SK-N-SH (cell line): Measurements from ENCODE around the gene PCDHB9. TPM values are rescaled to one million over a fixed set of nuclear protein-coding genes. Genes with fewer than 3 reads are reported as not detected.

Experiments
- CTCF ChIA-PET: fragments of 300-600, 350-600 bp; formaldehyde crosslinking; extraction: SDS; loops from one replicate; lab custom pipeline; 2021; lab: Yijun Ruan, JAX
- POLR2A ChIA-PET: fragments of 350-600 bp; sonication (Branson Sonifier 250); formaldehyde crosslinking; extraction: SDS; loops from one replicate; lab custom pipeline; 2020; ENCODE audit warnings: antibody characterized with exemption, inconsistent platforms; lab: Yijun Ruan, JAX
- DNase-seq: peaks from one replicate; pipeline ENCODE4 v3.0.0; 2012
- H2AFZ ChIP-seq: fragments of 200-600 bp; sonication (generic); 2 replicates; pipeline ENCODE4 v1.8.1; 2016; ENCODE audit warnings: antibody characterized with exemption, mild to moderate bottlenecking, low read depth
- H3F3A ChIP-seq: fragments of 200-600 bp; sonication (generic); replicated peaks from 2 replicates; pipeline ENCODE3; 2016; ENCODE audit warnings: antibody characterized with exemption, mild to moderate bottlenecking; ENCODE audit not compliant: insufficient read depth
- H3K27ac ChIP-seq, 2 experiments: fragments of 200-500 bp in 1 of 2; fragments of 200-600 bp in 1 of 2; sonication (Bioruptor generic) in 1 of 2; sonication (generic), shearing (Covaris generic) in 1 of 2; 2 replicates each; pipeline versions ENCODE4 v1.5.1 to v1.6.1; 2014 to 2016; ENCODE audit warnings: low read depth in 2 of 2, inconsistent platforms in 1 of 2, low read length in 1 of 2, mild to moderate bottlenecking in 1 of 2, mixed read lengths in 1 of 2
- H3K27me3 ChIP-seq: fragments of 200-600 bp; sonication (generic), shearing (Covaris generic); 2 replicates; pipeline ENCODE4 v1.6.1; 2016; ENCODE audit warnings: mixed run types; ENCODE audit not compliant: insufficient read depth
- H3K36me3 ChIP-seq, 2 experiments: fragments of 200-500 bp in 1 of 2; fragments of 200-600 bp in 1 of 2; sonication (Bioruptor generic) in 1 of 2; sonication (generic) in 1 of 2; replicated peaks in 1 of 2; 2 replicates each; pipeline versions ENCODE3 to v1.5.1; 2014 to 2016; ENCODE audit warnings: low read length in 1 of 2, mild to moderate bottlenecking in 1 of 2; ENCODE audit not compliant: insufficient read depth in 2 of 2, control insufficient read depth in 1 of 2
- H3K4me1 ChIP-seq, 2 experiments: fragments of 200-500 bp in 1 of 2; fragments of 200-600 bp in 1 of 2; sonication (Bioruptor generic) in 1 of 2; sonication (generic), shearing (Covaris generic) in 1 of 2; 2 replicates each; pipeline versions ENCODE4 v1.5.1 to v1.6.1; 2014 to 2016; ENCODE audit warnings: low read depth in 1 of 2, low read length in 1 of 2, mixed run types in 1 of 2; ENCODE audit not compliant: insufficient read depth in 2 of 2, control insufficient read depth in 1 of 2
- H3K4me2 ChIP-seq: fragments of 200-600 bp; sonication (generic), shearing (Covaris generic); 2 replicates; pipeline ENCODE4 v1.6.1; 2017; ENCODE audit warnings: mixed run types
- H3K4me3 ChIP-seq, 2 experiments: fragments of 200-500 bp in 1 of 2; fragments of 200-600 bp in 1 of 2; sonication (Bioruptor generic) in 1 of 2; sonication (generic), shearing (Covaris generic) in 1 of 2; 2 replicates each; pipeline versions ENCODE4 v1.5.1 to v1.8.1; 2014 to 2016; ENCODE audit warnings: low read depth in 2 of 2, inconsistent platforms in 1 of 2, low read length in 1 of 2, mild to moderate bottlenecking in 1 of 2, mixed read lengths in 1 of 2, moderate library complexity in 1 of 2
- H3K79me2 ChIP-seq: fragments of 200-600 bp; sonication (generic); 2 replicates; pipeline ENCODE4 v1.8.1; 2017; ENCODE audit warnings: mild to moderate bottlenecking; ENCODE audit not compliant: insufficient read depth
- H3K9ac ChIP-seq: fragments of 200-600 bp; sonication (generic); 2 replicates; pipeline ENCODE4 v1.6.1; 2017; ENCODE audit warnings: mixed run types
- H3K9me2 ChIP-seq: fragments of 200-600 bp; sonication (generic); 2 replicates; pipeline ENCODE4 v1.6.1; 2017; ENCODE audit warnings: mixed run types
- H3K9me3 ChIP-seq: fragments of 200-600 bp; sonication (generic); 2 replicates; pipeline ENCODE4 v1.6.1; 2017; ENCODE audit warnings: mixed run types, mild to moderate bottlenecking, moderate library complexity
- H4K20me1 ChIP-seq: fragments of 200-600 bp; sonication (generic); 2 replicates; pipeline ENCODE4 v1.6.1; 2017; ENCODE audit warnings: mild to moderate bottlenecking, mixed run types; ENCODE audit not compliant: insufficient read depth
- CHD2 ChIP-seq: fragments of 150-350 bp; IDR thresholded peaks from 2 replicates; pipeline ENCODE4 v1.6.1; 2018; ENCODE audit warnings: low read length; ENCODE audit not compliant: partially characterized antibody
- CTCF ChIP-seq: fragments of 200-600 bp; sonication (generic); IDR thresholded peaks from 2 replicates; pipeline ENCODE4 v1.6.1; 2017; ENCODE audit warnings: antibody characterized with exemption, mild to moderate bottlenecking, moderate library complexity
- ELF1 ChIP-seq: IDR thresholded peaks from 2 replicates; pipeline ENCODE4 v1.4.0; 2012
- FOXJ3 ChIP-seq: sonication (generic); formaldehyde crosslinking; IDR thresholded peaks from 2 replicates; pipeline ENCODE4 v1.5.1; 2020; ENCODE audit warnings: mild to moderate bottlenecking, missing genetic modification reagents
- FOXM1 ChIP-seq: IDR thresholded peaks from 2 replicates; pipeline ENCODE4 v1.4.0; 2012; ENCODE audit warnings: low read depth, mild to moderate bottlenecking
- GABPA ChIP-seq: IDR thresholded peaks from 2 replicates; pipeline ENCODE4 v1.4.0; 2012; ENCODE audit warnings: low read depth, mild to moderate bottlenecking
- GATA2 ChIP-seq: sonication (generic); formaldehyde crosslinking; IDR thresholded peaks from 2 replicates; pipeline ENCODE4 v1.5.0; 2020; ENCODE audit warnings: mild to moderate bottlenecking, missing genetic modification reagents
- JUND ChIP-seq: IDR thresholded peaks from 2 replicates; pipeline ENCODE4 v1.4.0; 2012
- MAX ChIP-seq: IDR thresholded peaks from 2 replicates; pipeline ENCODE4 v1.4.0; 2012; ENCODE audit warnings: low read depth
- MXI1 ChIP-seq: IDR thresholded peaks from 2 replicates; pipeline ENCODE4 v1.6.1; 2012; ENCODE audit warnings: mild to moderate bottlenecking, low read depth, low read length, improper control_type of control experiment
- NFIC ChIP-seq: IDR thresholded peaks from 2 replicates; pipeline ENCODE4 v1.4.0; 2012; ENCODE audit warnings: borderline replicate concordance
- NRF1 ChIP-seq: IDR thresholded peaks from 2 replicates; pipeline ENCODE4 v1.6.1; 2012; ENCODE audit warnings: low read depth, mild to moderate bottlenecking, low read length
- PBX3 ChIP-seq: IDR thresholded peaks from 2 replicates; pipeline ENCODE4; 2012
- RAD21 ChIP-seq: IDR thresholded peaks from 2 replicates; pipeline ENCODE4 v1.6.1; 2012; ENCODE audit warnings: mild to moderate bottlenecking, low read length
- RXRA ChIP-seq: IDR thresholded peaks from 2 replicates; pipeline ENCODE4 v1.4.0; 2012; ENCODE audit warnings: low read depth, mild to moderate bottlenecking, borderline replicate concordance
- SMC3 ChIP-seq: IDR thresholded peaks from 2 replicates; pipeline ENCODE4 v1.6.1; 2012; ENCODE audit warnings: low read depth, low read length, improper control_type of control experiment
- TAF1 ChIP-seq: IDR thresholded peaks from 2 replicates; pipeline ENCODE4 v1.6.1; 2012; ENCODE audit warnings: low read depth, mild to moderate bottlenecking, low read length, moderate library complexity, borderline replicate concordance
- TCF12 ChIP-seq: IDR thresholded peaks from 2 replicates; pipeline ENCODE4 v1.4.0; 2012
- WGBS: methylation state at CpG from one replicate; pipeline ENCODE4 v1.1.6; 2017; ENCODE audit warnings: low lambda C conversion rate; 5-methylcytosine and 5-hydroxymethylcytosine counted together
- polyA plus RNA-seq, 3 experiments: library from polyadenylated mRNA; depleted of rRNA; stranded (reverse); fragments of >200 nt; gene quantifications; 2 replicates each; pipeline ENCODE4 v1.2.3, GENCODE V29; 2012
- TF ChIP-seq, protein P1 (sequence below): IDR thresholded peaks from 2 replicates; pipeline ENCODE4 v1.6.1; 2012; ENCODE audit warnings: mild to moderate bottlenecking, low read depth, low read length, moderate library complexity
- TF ChIP-seq, protein P2 (sequence below): IDR thresholded peaks from 2 replicates; pipeline ENCODE4 v1.4.0; 2012; ENCODE audit warnings: low read depth, borderline replicate concordance

Gene PCDHB9
- polyA plus RNA-seq, 1 of the 3 experiments (the other 2 are of a cell fraction) = 2.4 TPM

- Histone ChIP-seq H3K27me3 (no peaks in the 10 kb centered on the region), H3K9ac (no peak overlapping the region), H3F3A (peaks cover 3% of the 10 kb centered on the region), H3K27ac (no peak overlapping the region), H2AFZ (no peak overlapping the region), H3K4me2 (no peak overlapping the region), H3K4me1 (no peaks in the 10 kb centered on the region), H3K9me3 (peaks cover 13% of the 10 kb centered on the region), H3K9me2 (no peaks in the 10 kb centered on the region), H3K36me3 (no peaks in the 10 kb centered on the region), H4K20me1 (no peaks in the 10 kb centered on the region), H3K79me2 (no peaks in the 10 kb centered on the region), H3K4me3 (no peak overlapping the region; a peak in 1 of 4 replicates)
- POLR2A ChIA-PET = no interaction called here
- CTCF ChIA-PET = no interaction called here
- 74% methylated on average over 26 of the region's 32 CpGs for WGBS
- TF ChIP-seq, protein P1, sequence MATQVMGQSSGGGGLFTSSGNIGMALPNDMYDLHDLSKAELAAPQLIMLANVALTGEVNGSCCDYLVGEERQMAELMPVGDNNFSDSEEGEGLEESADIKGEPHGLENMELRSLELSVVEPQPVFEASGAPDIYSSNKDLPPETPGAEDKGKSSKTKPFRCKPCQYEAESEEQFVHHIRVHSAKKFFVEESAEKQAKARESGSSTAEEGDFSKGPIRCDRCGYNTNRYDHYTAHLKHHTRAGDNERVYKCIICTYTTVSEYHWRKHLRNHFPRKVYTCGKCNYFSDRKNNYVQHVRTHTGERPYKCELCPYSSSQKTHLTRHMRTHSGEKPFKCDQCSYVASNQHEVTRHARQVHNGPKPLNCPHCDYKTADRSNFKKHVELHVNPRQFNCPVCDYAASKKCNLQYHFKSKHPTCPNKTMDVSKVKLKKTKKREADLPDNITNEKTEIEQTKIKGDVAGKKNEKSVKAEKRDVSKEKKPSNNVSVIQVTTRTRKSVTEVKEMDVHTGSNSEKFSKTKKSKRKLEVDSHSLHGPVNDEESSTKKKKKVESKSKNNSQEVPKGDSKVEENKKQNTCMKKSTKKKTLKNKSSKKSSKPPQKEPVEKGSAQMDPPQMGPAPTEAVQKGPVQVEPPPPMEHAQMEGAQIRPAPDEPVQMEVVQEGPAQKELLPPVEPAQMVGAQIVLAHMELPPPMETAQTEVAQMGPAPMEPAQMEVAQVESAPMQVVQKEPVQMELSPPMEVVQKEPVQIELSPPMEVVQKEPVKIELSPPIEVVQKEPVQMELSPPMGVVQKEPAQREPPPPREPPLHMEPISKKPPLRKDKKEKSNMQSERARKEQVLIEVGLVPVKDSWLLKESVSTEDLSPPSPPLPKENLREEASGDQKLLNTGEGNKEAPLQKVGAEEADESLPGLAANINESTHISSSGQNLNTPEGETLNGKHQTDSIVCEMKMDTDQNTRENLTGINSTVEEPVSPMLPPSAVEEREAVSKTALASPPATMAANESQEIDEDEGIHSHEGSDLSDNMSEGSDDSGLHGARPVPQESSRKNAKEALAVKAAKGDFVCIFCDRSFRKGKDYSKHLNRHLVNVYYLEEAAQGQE = no peak
- TF ChIP-seq RXRA (no peak), GABPA (no peak), JUND (no peak), FOXM1 (no peak), CHD2 (no peak), TAF1 (no peak), MAX (no peak), GATA2 (CRISPR knock-in tag) (no peak), MXI1 (no peak), FOXJ3 (CRISPR knock-in tag) (no peak), SMC3 (no peak), ELF1 (no peak), CTCF (no peak), NRF1 (no peak), PBX3 (no peak), RAD21 (no peak), TCF12 (no peak), NFIC (no peak)
- TF ChIP-seq, protein P2, sequence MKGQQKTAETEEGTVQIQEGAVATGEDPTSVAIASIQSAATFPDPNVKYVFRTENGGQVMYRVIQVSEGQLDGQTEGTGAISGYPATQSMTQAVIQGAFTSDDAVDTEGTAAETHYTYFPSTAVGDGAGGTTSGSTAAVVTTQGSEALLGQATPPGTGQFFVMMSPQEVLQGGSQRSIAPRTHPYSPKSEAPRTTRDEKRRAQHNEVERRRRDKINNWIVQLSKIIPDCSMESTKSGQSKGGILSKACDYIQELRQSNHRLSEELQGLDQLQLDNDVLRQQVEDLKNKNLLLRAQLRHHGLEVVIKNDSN = no peak
- no peak for DNase-seq
These were observed 49.8 kb downstream of the PCDHB9 start for GRCh38 chr5:141236516-141237313.
